Smooth muscle cell of the pulmonary artery (primary cell): ENCODE data around the gene ASXL2. TPM values are rescaled to one million over a fixed set of nuclear protein-coding genes. Genes with fewer than 3 reads are reported as not detected.

Source experiments
- total RNA-seq: library from RNA; depleted of rRNA; stranded (reverse); fragments of >200 nt; gene quantifications from 2 replicates; pipeline ENCODE4 v1.2.3, GENCODE V29; 2014

The ASXL2 gene
- total RNA-seq = 10.1 and 19.4 TPM in 2 replicates

DNA sequence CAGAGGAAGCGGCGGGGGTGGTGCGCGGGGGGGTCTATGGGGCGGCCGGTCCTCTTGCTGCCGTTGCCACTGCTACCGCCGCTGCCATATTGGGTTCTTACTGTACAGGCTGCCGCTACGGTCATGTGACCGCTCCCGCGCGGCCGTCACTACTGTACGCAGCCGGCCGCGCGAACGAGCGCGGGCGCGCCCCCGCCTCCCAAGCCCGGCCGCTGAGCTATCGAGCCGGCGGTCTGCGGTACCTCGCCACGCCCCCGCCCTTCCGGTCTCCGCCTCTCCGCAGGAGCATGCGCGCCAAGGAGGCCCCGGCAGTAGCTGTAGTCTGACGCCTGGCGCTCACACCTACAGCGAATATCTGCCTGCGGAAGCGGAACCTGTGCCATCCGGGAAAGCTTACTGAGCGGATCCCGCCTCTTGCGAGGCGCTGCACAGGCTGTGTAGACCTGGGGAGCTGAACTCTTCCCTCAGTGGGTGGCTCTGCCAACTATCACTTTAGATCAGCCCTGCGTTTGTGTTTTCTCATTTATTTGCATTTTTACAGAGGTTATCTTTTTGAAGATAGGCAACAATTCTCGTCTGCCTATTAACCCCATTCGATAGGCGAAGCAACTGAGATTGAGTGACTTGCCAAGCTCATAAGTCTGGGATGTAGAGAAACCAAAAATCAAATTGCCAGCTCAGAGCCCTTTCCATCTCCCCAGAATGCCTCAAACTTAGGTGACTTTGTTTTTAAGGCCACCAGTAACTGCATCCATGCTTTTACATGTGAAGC is at the start of gene ASXL2:
Gene ASXL2 (minus strand): TSS at position 127 of the 772 bp plus-strand sequence. CDS start 265 bp downstream, outside the sequence.

Other genes starting within 250 kb of the ASXL2 start
- gene DTNB, start 204.9 kb downstream of the ASXL2 start, total RNA-seq = 4.0 and 4.8 TPM in 2 replicates
- 14.7 and 19.2 TPM in 2 replicates for gene KIF3C, start 104.0 kb upstream of the ASXL2 start, total RNA-seq
- gene RAB10, start 155.6 kb upstream of the ASXL2 start, total RNA-seq = 124 and 130 TPM in 2 replicates